Hindlimb muscle (tissue), 1 donor: ENCODE results near the gene ZFYVE28. TPM values are rescaled to one million over a fixed set of nuclear protein-coding genes. Genes with fewer than 3 reads are reported as not detected.
"Not testable (repeated sequence)": the region's sequence is repeated elsewhere in the genome, so short reads cannot be mapped to it uniquely, and the experiment has no call there.

Experiments used
- DNase-seq: peaks from one replicate; pipeline ENCODE4 v3.0.0-alpha.2; 2013
- polyA plus RNA-seq: library from polyadenylated mRNA; unstranded; fragments of 120-200 nt; gene quantifications from one replicate; pipeline ENCODE4 v1.2.1, GENCODE V29; 2013; ENCODE audit not compliant: insufficient read length

ZFYVE28 gene
- polyA plus RNA-seq, 1 donor: 2.5 TPM

GRCh38 chr4:2390146-2390545 is 28.3 kb downstream of the ZFYVE28 start:
- no peak for DNase-seq

GRCh38 chr4:2389691-2390090 is 28.8 kb downstream of the ZFYVE28 start:
- no peak for DNase-seq

- no peak for DNase-seq
Observed at GRCh38 chr4:2388429-2389182, 29.8 kb downstream of the ZFYVE28 start.

- no peak for DNase-seq
Observed at GRCh38 chr4:2387829-2388228, 30.6 kb downstream of the ZFYVE28 start.

GRCh38 chr4:2387218-2387617 is 31.2 kb downstream of the ZFYVE28 start:
- no peak for DNase-seq

GRCh38 chr4:2386717-2387116 is 31.7 kb downstream of the ZFYVE28 start:
- no peak for DNase-seq

- no peak for DNase-seq
Observed at GRCh38 chr4:2385516-2385915, 32.9 kb downstream of the ZFYVE28 start.

GRCh38 chr4:2384245-2384644 is 34.2 kb downstream of the ZFYVE28 start:
- no peak for DNase-seq

GRCh38 chr4:2383760-2384159 is 34.7 kb downstream of the ZFYVE28 start:
- DNase-seq: no peak

GRCh38 chr4:2383220-2383631 is 35.2 kb downstream of the ZFYVE28 start:
- not testable (repeated sequence) for DNase-seq

- DNase-seq: not testable (repeated sequence)
Observed at GRCh38 chr4:2382769-2383202, 35.7 kb downstream of the ZFYVE28 start.

GRCh38 chr4:2380589-2380988 is 37.9 kb downstream of the ZFYVE28 start:
- not testable (repeated sequence) for DNase-seq

GRCh38 chr4:2378898-2379297 is 39.5 kb downstream of the ZFYVE28 start:
- no peak for DNase-seq

GRCh38 chr4:2378401-2378800 is 40.0 kb downstream of the ZFYVE28 start:
- no peak for DNase-seq

GRCh38 chr4:2377241-2377640 is 41.2 kb downstream of the ZFYVE28 start:
- DNase-seq: no peak

- DNase-seq: no peak
Observed at GRCh38 chr4:2375427-2375826, 43.0 kb downstream of the ZFYVE28 start.

- DNase-seq: no peak
Observed at GRCh38 chr4:2373532-2373931, 44.9 kb downstream of the ZFYVE28 start.

GRCh38 chr4:2372488-2373030 is 45.9 kb downstream of the ZFYVE28 start:
- DNase-seq: no peak

GRCh38 chr4:2371765-2372487 is 46.5 kb downstream of the ZFYVE28 start:
- no peak for DNase-seq

GRCh38 chr4:2370597-2371320 is 47.7 kb downstream of the ZFYVE28 start:
- no peak for DNase-seq

- no peak for DNase-seq
Observed at GRCh38 chr4:2368746-2369437, 49.6 kb downstream of the ZFYVE28 start.

- no peak for DNase-seq
Observed at GRCh38 chr4:2367626-2368025, 50.8 kb downstream of the ZFYVE28 start.
